Stimulated activated CD8-positive, alpha-beta memory T cell treated with anti-CD3 and anti-CD28 coated beads, Interleukin-4, amount 100 ng/mL, for 4 hours (primary cell): ENCODE measurements around the gene MAGEH1.
"Not testable (repeated sequence)": the region's sequence is repeated elsewhere in the genome, so short reads cannot be mapped to it uniquely, and the experiment has no call there.

Experiments used
- DNase-seq, 2 donors: peaks; one replicate each; pipeline ENCODE4 v3.0.0-alpha.2; 2020; ENCODE audit warnings: low read depth in 2 of 2, low spot score in 1 of 2

MAGEH1 gene

GRCh38 chrX:55451990-55452832, at the start of gene MAGEH1:
Gene MAGEH1 (plus strand): TSS chrX:55452127. CDS start chrX:55452375, 248 bp downstream.
- peak; percentile 36 to 56 for DNase-seq

- DNase-seq: not testable (repeated sequence)
Observed at GRCh38 chrX:55427079-55427478, 24.8 kb upstream of the MAGEH1 start.

- not testable (repeated sequence) for DNase-seq
Observed at GRCh38 chrX:55443468-55443867, 8.5 kb upstream of the MAGEH1 start.

- no peak for DNase-seq
Observed at GRCh38 chrX:55450259-55450658, 1.7 kb upstream of the MAGEH1 start.

- no peak for DNase-seq
Observed at GRCh38 chrX:55451141-55451540, 786 bp upstream of the MAGEH1 start.

- DNase-seq: no peak
Observed at GRCh38 chrX:55451626-55451989, 319 bp upstream of the MAGEH1 start.

GRCh38 chrX:55452833-55453124, 852 bp downstream of the MAGEH1 start:
- DNase-seq: no peak

GRCh38 chrX:55455708-55456107, 3.8 kb downstream of the MAGEH1 start:
- DNase-seq: not testable (repeated sequence)

- DNase-seq: not testable (repeated sequence)
Observed at GRCh38 chrX:55459426-55459825, 7.5 kb downstream of the MAGEH1 start.

- not testable (repeated sequence) for DNase-seq
Observed at GRCh38 chrX:55459926-55460325, 8.0 kb downstream of the MAGEH1 start.

GRCh38 chrX:55464050-55464449, 12.1 kb downstream of the MAGEH1 start:
- DNase-seq: not testable (repeated sequence)

- not testable (repeated sequence) for DNase-seq
Observed at GRCh38 chrX:55465108-55465507, 13.2 kb downstream of the MAGEH1 start.

GRCh38 chrX:55465791-55466190, 13.9 kb downstream of the MAGEH1 start:
- DNase-seq: not testable (repeated sequence)

- not testable (repeated sequence) for DNase-seq
Observed at GRCh38 chrX:55479956-55480355, 28.0 kb downstream of the MAGEH1 start.

- no peak for DNase-seq
Observed at GRCh38 chrX:55480390-55481062, 28.6 kb downstream of the MAGEH1 start.

GRCh38 chrX:55484948-55485347, 33.0 kb downstream of the MAGEH1 start:
- no peak for DNase-seq

- no peak for DNase-seq
Observed at GRCh38 chrX:55486736-55487135, 34.8 kb downstream of the MAGEH1 start.

GRCh38 chrX:55487143-55487542, 35.2 kb downstream of the MAGEH1 start:
- DNase-seq: no peak

- DNase-seq: no peak
Observed at GRCh38 chrX:55488006-55488592, 36.2 kb downstream of the MAGEH1 start.

- peak in 1 of 2 donors; percentile 42 for DNase-seq
Observed at GRCh38 chrX:55488593-55489313, 36.8 kb downstream of the MAGEH1 start.

- no peak for DNase-seq
Observed at GRCh38 chrX:55489314-55490009, 37.5 kb downstream of the MAGEH1 start, which contains the start of gene USP51. Gene USP51 (minus strand): TSS chrX:55489848. CDS start chrX:55488939, 909 bp downstream.
